NCI-H128 (cell line): ENCODE measurements around the gene OAF.

Experiments
- DNase-seq: peaks from one replicate; lab custom pipeline; 2025; ENCODE audit not compliant: unreplicated experiment; lab: John Stamatoyannopoulos, UW

The OAF gene

GRCh38 chr11:120200677-120201076 is 10.2 kb upstream of the OAF start:
- DNase-seq = no peak

GRCh38 chr11:120201653-120202052 is 9.2 kb upstream of the OAF start:
- DNase-seq = no peak

- DNase-seq = no peak
These were observed 7.2 kb upstream of the OAF start for GRCh38 chr11:120203626-120204025.

- no peak for DNase-seq
These were observed 5.2 kb upstream of the OAF start for GRCh38 chr11:120205596-120206161.

GRCh38 chr11:120207512-120207911 is 3.3 kb upstream of the OAF start:
- no peak for DNase-seq

- no peak for DNase-seq
These were observed 2.8 kb upstream of the OAF start for GRCh38 chr11:120208001-120208441.

- no peak for DNase-seq
These were observed 2.1 kb upstream of the OAF start for GRCh38 chr11:120208777-120209176.

- no peak for DNase-seq
These were observed 846 bp upstream of the OAF start for GRCh38 chr11:120209746-120210625.

GRCh38 chr11:120211522-120212258 is 858 bp downstream of the OAF start:
- DNase-seq = no peak

GRCh38 chr11:120212259-120212878 is 1.5 kb downstream of the OAF start:
- no peak for DNase-seq

- no peak for DNase-seq
These were observed 2.1 kb downstream of the OAF start for GRCh38 chr11:120212926-120213325.

GRCh38 chr11:120214581-120214980 is 3.7 kb downstream of the OAF start:
- no peak for DNase-seq

GRCh38 chr11:120215634-120216033 is 4.8 kb downstream of the OAF start:
- no peak for DNase-seq

GRCh38 chr11:120216426-120217102 is 5.7 kb downstream of the OAF start:
- DNase-seq = no peak

- DNase-seq = no peak
These were observed 6.7 kb downstream of the OAF start for GRCh38 chr11:120217526-120217925.

- DNase-seq = no peak
These were observed 7.3 kb downstream of the OAF start for GRCh38 chr11:120217941-120218694.

GRCh38 chr11:120218695-120219033 is 7.8 kb downstream of the OAF start:
- DNase-seq = no peak

- DNase-seq = no peak
These were observed 8.6 kb downstream of the OAF start for GRCh38 chr11:120219232-120219937.

- no peak for DNase-seq
These were observed 9.3 kb downstream of the OAF start for GRCh38 chr11:120219938-120220746.
